ENCODE measurements around the gene SLC22A8.

The SLC22A8 gene

GRCh38 chr11:62984451-62984991, 31.1 kb downstream of the SLC22A8 start, which contains the start of gene SLC22A6:
Gene SLC22A6 (minus strand): TSS chr11:62984967. CDS start chr11:62984690, 277 bp downstream.
- TF ChIP-seq TAF1 (IDR thresholded peaks at IDR 0.05; ENCODE audit: borderline replicate concordance, low read depth, low read length) (no peak), POLR2A (IDR thresholded peaks at IDR 0.05; ENCODE audit: low read depth, low read length) (no peak), POLR2AphosphoS5 (IDR thresholded peaks at IDR 0.05; ENCODE audit: low read depth, low read length) (no peak)
- DNase-seq (ENCODE audit: insufficient read length): no peak
- FAIRE-seq: no peak

GRCh38 chr11:62983536-62984199, 32.0 kb downstream of the SLC22A8 start:
- TF ChIP-seq POLR2A (IDR thresholded peaks at IDR 0.05; ENCODE audit: low read depth, low read length) (no peak), POLR2AphosphoS5 (IDR thresholded peaks at IDR 0.05; ENCODE audit: low read depth, low read length) (no peak), TAF1 (IDR thresholded peaks at IDR 0.05; ENCODE audit: borderline replicate concordance, low read depth, low read length) (no peak)
- DNase-seq (ENCODE audit: insufficient read length) (no peak), FAIRE-seq (no peak)

GRCh38 chr11:62981743-62982142, 33.9 kb downstream of the SLC22A8 start:
- DNase-seq (ENCODE audit: insufficient read length) (no peak), FAIRE-seq (no peak)
- no peak for TF ChIP-seq POLR2A (IDR thresholded peaks at IDR 0.05; ENCODE audit: low read depth, low read length)
- TF ChIP-seq POLR2AphosphoS5 (IDR thresholded peaks at IDR 0.05; ENCODE audit: low read depth, low read length): no peak
- no peak for TF ChIP-seq TAF1 (IDR thresholded peaks at IDR 0.05; ENCODE audit: borderline replicate concordance, low read depth, low read length)

DNA sequence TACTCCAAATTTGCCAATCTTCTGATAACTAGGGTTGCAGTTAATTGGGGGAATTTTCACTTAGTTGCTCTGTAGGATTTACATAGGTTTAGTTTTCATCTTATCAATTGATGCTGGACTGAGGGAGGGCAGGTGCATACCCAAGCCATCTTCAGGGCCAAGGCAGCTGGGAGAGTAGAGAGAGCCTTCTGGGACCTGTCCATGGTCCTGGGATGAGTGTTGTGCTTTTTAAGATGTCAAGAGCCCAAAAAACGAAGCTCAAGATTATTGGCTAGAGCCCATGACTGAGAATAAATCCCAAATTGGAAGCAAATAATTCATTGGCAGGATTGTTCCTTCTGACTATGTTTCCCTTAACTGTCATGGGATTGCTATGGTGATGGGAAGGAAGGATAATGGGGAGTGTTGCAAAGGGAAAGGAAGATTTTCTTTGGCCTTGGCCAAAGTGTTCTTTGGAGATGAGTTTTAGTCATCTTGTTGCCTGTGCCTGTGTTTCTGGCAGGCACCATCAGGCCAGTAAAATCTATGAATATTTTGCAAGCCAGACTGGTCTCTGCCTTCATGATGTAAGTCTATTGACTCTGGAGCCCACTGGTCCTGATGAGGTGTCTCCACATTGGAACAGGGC, 35.4 kb downstream of the SLC22A8 start:
- no peak for TF ChIP-seq POLR2A (IDR thresholded peaks at IDR 0.05; ENCODE audit: low read depth, low read length)
- no peak for TF ChIP-seq POLR2AphosphoS5 (IDR thresholded peaks at IDR 0.05; ENCODE audit: low read depth, low read length)
- TF ChIP-seq TAF1 (IDR thresholded peaks at IDR 0.05; ENCODE audit: borderline replicate concordance, low read depth, low read length): no peak
- no peak for FAIRE-seq
- no peak for DNase-seq (ENCODE audit: insufficient read length)

GRCh38 chr11:62976109-62976508, 39.5 kb downstream of the SLC22A8 start:
- DNase-seq (ENCODE audit: insufficient read length) (no peak), FAIRE-seq (no peak)
- TF ChIP-seq POLR2AphosphoS5 (IDR thresholded peaks at IDR 0.05; ENCODE audit: low read depth, low read length) (no peak), POLR2A (IDR thresholded peaks at IDR 0.05; ENCODE audit: low read depth, low read length) (no peak), TAF1 (IDR thresholded peaks at IDR 0.05; ENCODE audit: borderline replicate concordance, low read depth, low read length) (no peak)

DNA sequence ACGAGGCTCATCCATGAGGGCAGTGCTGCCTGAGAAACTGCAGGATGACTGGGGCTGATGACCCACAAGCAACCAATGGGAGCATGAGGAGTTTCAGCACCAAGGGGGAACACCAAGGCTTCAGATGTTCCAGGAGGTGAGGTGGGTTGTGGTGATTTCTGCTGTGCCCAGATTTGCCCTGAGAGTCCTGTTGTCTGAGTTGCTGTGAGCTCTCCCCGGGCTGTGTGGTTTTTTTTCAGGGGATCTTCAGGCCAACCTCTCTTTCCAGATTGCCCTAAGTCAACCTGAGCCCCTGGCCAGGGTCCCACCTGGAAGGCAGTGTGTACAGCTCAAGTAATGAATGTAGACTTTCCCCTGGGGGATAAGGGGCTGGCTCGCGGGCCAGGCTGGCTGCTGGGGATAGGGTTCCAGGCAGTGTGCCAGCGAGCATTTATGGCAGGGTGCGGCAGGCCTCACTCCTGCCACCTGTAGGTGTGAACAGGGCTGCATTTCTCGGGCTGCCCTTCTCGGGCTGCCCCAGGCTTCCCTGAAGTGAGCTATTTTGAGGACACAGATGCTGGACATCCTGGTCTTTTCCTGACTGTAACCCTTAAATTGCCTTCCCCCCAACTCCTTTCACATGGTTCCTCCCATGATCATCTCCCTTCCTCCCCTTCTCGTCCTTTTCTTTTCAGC, 40.7 kb downstream of the SLC22A8 start:
- no peak for TF ChIP-seq POLR2AphosphoS5 (IDR thresholded peaks at IDR 0.05; ENCODE audit: low read depth, low read length)
- DNase-seq (ENCODE audit: insufficient read length): no peak
- FAIRE-seq: peak; percentile 46

DNA sequence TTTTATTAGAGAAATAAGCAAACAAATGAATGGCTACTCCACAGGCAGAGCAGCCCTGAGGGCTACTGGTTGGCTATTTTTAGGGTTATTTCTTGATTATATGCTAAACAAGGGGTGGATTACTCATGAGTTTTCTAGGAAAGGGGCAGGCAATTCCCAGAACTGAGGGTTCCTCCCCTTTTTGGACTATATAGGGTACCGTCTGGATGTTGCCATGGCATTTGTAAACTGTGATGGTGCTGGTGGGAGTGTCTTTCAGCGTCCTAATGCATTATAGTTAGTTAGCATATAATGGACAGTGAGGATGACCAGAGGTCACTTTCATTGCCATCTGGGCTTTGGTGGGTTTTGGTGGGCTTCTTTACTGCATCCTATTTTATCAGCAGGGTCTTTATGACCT, 50.1 kb downstream of the SLC22A8 start:
- TF ChIP-seq TAF1 (IDR thresholded peaks at IDR 0.05; ENCODE audit: borderline replicate concordance, low read depth, low read length): no peak
- no peak for TF ChIP-seq POLR2AphosphoS5 (IDR thresholded peaks at IDR 0.05; ENCODE audit: low read depth, low read length)
- no peak for TF ChIP-seq POLR2A (IDR thresholded peaks at IDR 0.05; ENCODE audit: low read depth, low read length)
- FAIRE-seq (no peak), DNase-seq (ENCODE audit: insufficient read length) (no peak)

GRCh38 chr11:62962391-62962790, 53.2 kb downstream of the SLC22A8 start:
- DNase-seq (ENCODE audit: insufficient read length): no peak
- FAIRE-seq: no peak
- TF ChIP-seq POLR2AphosphoS5 (IDR thresholded peaks at IDR 0.05; ENCODE audit: low read depth, low read length) (no peak), TAF1 (IDR thresholded peaks at IDR 0.05; ENCODE audit: borderline replicate concordance, low read depth, low read length) (no peak), POLR2A (IDR thresholded peaks at IDR 0.05; ENCODE audit: low read depth, low read length) (no peak)

GRCh38 chr11:62961017-62961570, 54.5 kb downstream of the SLC22A8 start:
- DNase-seq (ENCODE audit: insufficient read length): no peak
- TF ChIP-seq TAF1 (IDR thresholded peaks at IDR 0.05; ENCODE audit: borderline replicate concordance, low read depth, low read length) (no peak), POLR2A (IDR thresholded peaks at IDR 0.05; ENCODE audit: low read depth, low read length) (no peak), POLR2AphosphoS5 (IDR thresholded peaks at IDR 0.05; ENCODE audit: low read depth, low read length) (no peak)
- FAIRE-seq: no peak

GRCh38 chr11:62959422-62959980, 56.1 kb downstream of the SLC22A8 start:
- no peak for DNase-seq (ENCODE audit: insufficient read length)
- no peak for TF ChIP-seq TAF1 (IDR thresholded peaks at IDR 0.05; ENCODE audit: borderline replicate concordance, low read depth, low read length)
- no peak for TF ChIP-seq POLR2AphosphoS5 (IDR thresholded peaks at IDR 0.05; ENCODE audit: low read depth, low read length)
- TF ChIP-seq POLR2A (IDR thresholded peaks at IDR 0.05; ENCODE audit: low read depth, low read length): no peak
- no peak for FAIRE-seq
